Nephron (organoid): Measurements from ENCODE around the gene ROM1.

Experiments used
- H3K27ac Mint-ChIP-seq, 3 experiments: 2 replicates each; pipeline ENCODE4 v1.8.0; 2020; ENCODE audit warnings: mixed read lengths in 3 of 3, mild to moderate bottlenecking in 2 of 3, moderate library complexity in 1 of 3
- H3K27me3 Mint-ChIP-seq: 2 replicates; pipeline ENCODE4 v1.8.0; 2021; ENCODE audit warnings: low read depth, mild to moderate bottlenecking, moderate library complexity, mixed read lengths
- H3K36me3 Mint-ChIP-seq: 2 replicates; pipeline ENCODE4 v1.8.0; 2020; ENCODE audit warnings: low read depth, mixed read lengths
- H3K4me1 Mint-ChIP-seq: 2 replicates; pipeline ENCODE4 v1.8.0; 2020; ENCODE audit warnings: mixed read lengths
- H3K4me3 Mint-ChIP-seq, 3 experiments: 2 replicates each; pipeline ENCODE4 v1.8.0; 2020; ENCODE audit warnings: mild to moderate bottlenecking in 3 of 3, mixed read lengths in 3 of 3, moderate library complexity in 2 of 3
- H3K9me3 Mint-ChIP-seq: 2 replicates; pipeline ENCODE4 v1.8.0; 2020; ENCODE audit warnings: mixed read lengths
- TF ChIP-seq, protein P1 (sequence below), 3 experiments: fragments of 200-600 bp; sonication (generic); IDR thresholded peaks; one replicate each; pipeline ENCODE4 v1.5.0; 2021; ENCODE audit warnings: antibody characterized with exemption in 3 of 3; ENCODE audit not compliant: unreplicated experiment in 3 of 3

The ROM1 gene

DNA sequence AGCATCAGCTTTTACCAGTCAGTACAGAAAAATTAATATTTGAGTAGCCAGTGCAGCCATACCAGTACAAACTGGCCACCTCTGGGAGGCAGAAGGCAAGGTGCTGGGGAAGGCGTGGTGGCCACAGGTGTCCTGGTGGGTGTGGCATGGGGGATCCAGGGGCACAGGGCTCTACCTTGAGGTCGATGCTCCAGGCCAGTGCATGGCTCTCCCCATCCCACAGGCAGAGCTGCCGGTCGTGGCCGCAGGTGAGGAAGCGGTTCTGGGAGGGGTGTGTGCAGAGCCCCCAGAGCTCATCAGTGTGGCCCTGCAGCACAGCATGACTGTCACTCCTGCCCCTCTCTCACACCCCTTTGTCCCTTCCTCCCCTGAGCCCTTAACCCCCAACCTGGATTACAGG is 7.6 kb upstream of the ROM1 start:
- no peak overlapping the region for H3K4me3 Mint-ChIP-seq
- H3K36me3 Mint-ChIP-seq = peaks cover 21% of the 10 kb centered on the region
- peaks cover 20% of the 10 kb centered on the region for H3K27me3 Mint-ChIP-seq
- TF ChIP-seq, protein P1, sequence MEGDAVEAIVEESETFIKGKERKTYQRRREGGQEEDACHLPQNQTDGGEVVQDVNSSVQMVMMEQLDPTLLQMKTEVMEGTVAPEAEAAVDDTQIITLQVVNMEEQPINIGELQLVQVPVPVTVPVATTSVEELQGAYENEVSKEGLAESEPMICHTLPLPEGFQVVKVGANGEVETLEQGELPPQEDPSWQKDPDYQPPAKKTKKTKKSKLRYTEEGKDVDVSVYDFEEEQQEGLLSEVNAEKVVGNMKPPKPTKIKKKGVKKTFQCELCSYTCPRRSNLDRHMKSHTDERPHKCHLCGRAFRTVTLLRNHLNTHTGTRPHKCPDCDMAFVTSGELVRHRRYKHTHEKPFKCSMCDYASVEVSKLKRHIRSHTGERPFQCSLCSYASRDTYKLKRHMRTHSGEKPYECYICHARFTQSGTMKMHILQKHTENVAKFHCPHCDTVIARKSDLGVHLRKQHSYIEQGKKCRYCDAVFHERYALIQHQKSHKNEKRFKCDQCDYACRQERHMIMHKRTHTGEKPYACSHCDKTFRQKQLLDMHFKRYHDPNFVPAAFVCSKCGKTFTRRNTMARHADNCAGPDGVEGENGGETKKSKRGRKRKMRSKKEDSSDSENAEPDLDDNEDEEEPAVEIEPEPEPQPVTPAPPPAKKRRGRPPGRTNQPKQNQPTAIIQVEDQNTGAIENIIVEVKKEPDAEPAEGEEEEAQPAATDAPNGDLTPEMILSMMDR (IDR thresholded peaks at IDR 0.05; ENCODE audit: unreplicated experiment in 3 of 3) = no peak
- peaks cover 36% of the 10 kb centered on the region for H3K4me1 Mint-ChIP-seq
- H3K9me3 Mint-ChIP-seq = no peaks in the 10 kb centered on the region
- H3K27ac Mint-ChIP-seq = no peak overlapping the region

DNA sequence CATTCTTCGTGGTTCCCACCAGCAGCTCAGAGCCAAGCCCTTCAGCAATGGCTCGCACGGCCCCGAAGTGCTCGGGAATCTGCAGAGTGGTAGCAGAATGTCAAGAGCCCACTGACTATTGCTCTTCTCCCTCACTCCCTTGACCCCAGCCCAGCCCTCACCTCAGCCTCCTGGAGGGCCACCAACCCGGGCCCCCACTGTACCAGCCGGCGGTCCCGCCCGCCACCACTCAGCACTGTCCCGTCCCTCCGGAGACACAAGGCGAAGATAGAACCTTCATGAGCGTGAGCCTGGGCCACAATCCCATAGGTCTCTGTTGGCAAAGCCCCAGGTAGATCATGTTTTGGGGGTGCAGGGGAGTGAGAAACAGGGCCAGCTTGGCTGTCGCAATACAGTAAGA is 7.2 kb upstream of the ROM1 start:
- TF ChIP-seq, protein P1 (IDR thresholded peaks at IDR 0.05; ENCODE audit: unreplicated experiment in 3 of 3) = no peak
- no peak overlapping the region for H3K4me3 Mint-ChIP-seq
- H3K27ac Mint-ChIP-seq = no peak overlapping the region
- H3K9me3 Mint-ChIP-seq = no peaks in the 10 kb centered on the region
- peaks cover 34% of the 10 kb centered on the region for H3K4me1 Mint-ChIP-seq
- peaks cover 21% of the 10 kb centered on the region for H3K27me3 Mint-ChIP-seq
- peaks cover 21% of the 10 kb centered on the region for H3K36me3 Mint-ChIP-seq

DNA sequence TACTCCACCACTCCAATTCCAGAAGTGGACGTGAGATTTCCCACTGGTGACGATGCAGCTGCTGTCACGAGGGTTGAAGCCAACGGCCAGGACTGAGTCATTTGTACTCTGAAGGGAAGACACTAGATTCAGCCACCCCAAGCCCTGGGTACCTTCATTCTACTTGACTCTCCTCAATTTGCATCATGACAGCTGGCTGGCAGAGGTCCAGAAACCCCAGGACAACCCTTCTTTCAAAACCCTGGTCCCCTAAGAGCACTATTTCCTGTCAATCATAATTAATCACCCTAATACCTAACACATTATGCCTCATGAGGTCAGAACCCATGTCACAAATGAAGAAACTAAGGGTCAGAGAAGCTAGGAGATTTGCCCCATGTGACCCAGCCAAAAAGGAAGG is 5.3 kb upstream of the ROM1 start:
- peak overlapping the region in 2 of 3 experiments; percentile 2 to 10 for H3K4me3 Mint-ChIP-seq
- H3K4me1 Mint-ChIP-seq = peaks cover 38% of the 10 kb centered on the region
- TF ChIP-seq, protein P1 (IDR thresholded peaks at IDR 0.05; ENCODE audit: unreplicated experiment in 3 of 3) = no peak
- peak overlapping the region in 1 of 3 experiments; percentile 17 for H3K27ac Mint-ChIP-seq
- H3K36me3 Mint-ChIP-seq = peaks cover 21% of the 10 kb centered on the region
- H3K27me3 Mint-ChIP-seq = peaks cover 16% of the 10 kb centered on the region
- no peaks in the 10 kb centered on the region for H3K9me3 Mint-ChIP-seq

DNA sequence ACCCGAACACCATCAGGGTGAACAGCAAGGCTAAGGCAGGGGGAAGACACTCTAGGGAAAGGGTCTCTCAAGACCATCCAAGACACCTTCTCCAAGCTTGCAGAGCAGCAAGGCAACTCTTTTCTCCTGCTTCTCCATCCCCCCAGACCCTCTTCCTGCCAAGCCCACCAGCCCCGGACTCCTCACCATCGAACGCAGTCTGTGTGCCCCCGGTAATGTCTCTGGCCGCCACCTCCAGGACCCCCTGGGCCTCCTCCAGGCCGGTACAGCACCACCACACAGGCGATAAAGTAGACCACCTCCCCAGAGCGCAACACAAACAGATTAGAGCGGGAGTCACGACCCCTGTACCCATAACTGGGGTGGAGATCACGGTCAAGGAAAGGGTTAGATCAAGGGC is 4.3 kb upstream of the ROM1 start:
- Mint-ChIP-seq H3K36me3 (peaks cover 18% of the 10 kb centered on the region), H3K4me1 (peaks cover 32% of the 10 kb centered on the region), H3K27me3 (peaks cover 8% of the 10 kb centered on the region), H3K9me3 (no peaks in the 10 kb centered on the region), H3K27ac (no peak overlapping the region), H3K4me3 (peak overlapping the region; percentile 24 to 41 (median 31))
- TF ChIP-seq, protein P1 (IDR thresholded peaks at IDR 0.05; ENCODE audit: unreplicated experiment in 3 of 3) = no peak

DNA sequence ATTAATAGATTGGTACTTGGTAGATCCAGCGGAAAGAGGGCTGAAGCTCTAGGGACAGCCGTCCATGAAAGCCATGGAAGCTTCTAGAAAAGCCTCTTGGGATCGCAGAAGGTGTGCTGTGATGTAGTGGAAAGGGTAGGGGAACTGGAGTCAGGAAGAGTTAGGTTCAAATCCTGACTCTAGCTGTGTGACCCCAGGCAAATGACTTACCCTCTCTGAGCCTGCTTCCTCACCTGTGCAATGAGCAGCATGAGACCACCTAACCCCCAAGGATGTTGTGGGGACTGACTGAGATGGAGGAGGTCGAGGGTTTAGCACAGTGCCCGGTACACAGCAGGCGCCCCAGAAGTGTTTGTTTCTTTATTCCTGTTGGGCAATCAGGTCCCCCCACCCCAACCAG is 2.7 kb upstream of the ROM1 start:
- Mint-ChIP-seq H3K36me3 (peaks cover 17% of the 10 kb centered on the region), H3K4me1 (peaks cover 22% of the 10 kb centered on the region), H3K27ac (peak overlapping the region; percentile 25 to 77 (median 44)), H3K27me3 (peaks cover 5% of the 10 kb centered on the region), H3K9me3 (no peaks in the 10 kb centered on the region), H3K4me3 (peak overlapping the region; percentile 73 to 97 (median 80))
- TF ChIP-seq, protein P1 (IDR thresholded peaks at IDR 0.05; ENCODE audit: unreplicated experiment in 3 of 3) = no peak
